HEK293 (cell line): Measurements from ENCODE around the gene ZNF79.

Source experiments
- CTCF ChIA-PET: fragments of 350-600 bp; formaldehyde crosslinking; extraction: SDS; loops from one replicate; lab custom pipeline; 2021; ENCODE audit warnings: antibody characterized with exemption; lab: Yijun Ruan, JAX
- POLR2A ChIA-PET: fragments of 300-600 bp; formaldehyde crosslinking; extraction: SDS; loops from one replicate; lab custom pipeline; 2020; ENCODE audit warnings: antibody characterized with exemption, inconsistent platforms; lab: Yijun Ruan, JAX
- H3K27ac ChIP-seq: fragments of 200-500 bp; sonication (Bioruptor generic); 2 replicates; pipeline ENCODE4 v1.5.1; 2014; ENCODE audit warnings: low read depth, low read length, control low read depth, inconsistent platforms; ENCODE audit errors: extremely low read depth
- H3K36me3 ChIP-seq, 2 experiments: fragments of 200-500 bp in 1 of 2; sonication (Bioruptor generic) in 1 of 2; 1 replicate in 1 of 2; 2 replicates in 1 of 2; pipeline ENCODE4 v1.5.1; 2014 to 2017; ENCODE audit warnings: inconsistent platforms in 2 of 2, low read length in 2 of 2; ENCODE audit not compliant: control insufficient read depth in 2 of 2, insufficient read depth in 1 of 2
- H3K4me1 ChIP-seq: fragments of 200-500 bp; sonication (Bioruptor generic); 2 replicates; pipeline ENCODE4 v1.5.1; 2014; ENCODE audit warnings: mild to moderate bottlenecking, low read length, inconsistent platforms; ENCODE audit not compliant: control insufficient read depth, insufficient read depth
- H3K4me3 ChIP-seq: 2 replicates; pipeline ENCODE4 v1.5.1; 2011; ENCODE audit warnings: low read depth, mild to moderate bottlenecking, control low read depth, low read length, moderate library complexity
- H3K9me3 ChIP-seq: fragments of 200-500 bp; sonication (Bioruptor generic); 2 replicates; pipeline ENCODE4 v1.5.1; 2014; ENCODE audit warnings: low read depth, low read length, inconsistent platforms; ENCODE audit not compliant: control insufficient read depth, insufficient read depth
- BCL11A ChIP-seq: fragments of 450-650 bp; formaldehyde crosslinking; IDR thresholded peaks from 2 replicates; pipeline ENCODE4 v1.5.1; 2016; ENCODE audit warnings: low read depth, missing biosample characterization, missing genetic modification characterization
- ELK4 ChIP-seq: IDR thresholded peaks from 2 replicates; pipeline ENCODE4 v1.6.1; 2011; ENCODE audit warnings: mild to moderate bottlenecking, low read depth, low read length, borderline replicate concordance
- GLIS2 ChIP-seq: fragments of 450-650 bp; formaldehyde crosslinking; IDR thresholded peaks from 2 replicates; pipeline ENCODE4 v1.5.1; 2016; ENCODE audit warnings: missing biosample characterization, missing genetic modification characterization
- KLF9 ChIP-seq: fragments of 450-650 bp; formaldehyde crosslinking; IDR thresholded peaks from 2 replicates; pipeline ENCODE4 v1.5.1; 2016; ENCODE audit warnings: missing biosample characterization, missing genetic modification characterization, low read depth
- SP7 ChIP-seq: fragments of 450-650 bp; formaldehyde crosslinking; IDR thresholded peaks from 2 replicates; pipeline ENCODE4 v1.5.1; 2016; ENCODE audit warnings: missing biosample characterization, missing genetic modification characterization
- ZBTB20 ChIP-seq: fragments of 450-650 bp; formaldehyde crosslinking; IDR thresholded peaks from 2 replicates; pipeline ENCODE4 v1.5.1; 2016; ENCODE audit warnings: missing biosample characterization, missing genetic modification characterization
- ZBTB26 ChIP-seq: fragments of 450-650 bp; formaldehyde crosslinking; optimal IDR thresholded peaks from 2 replicates; pipeline ENCODE3; 2016; ENCODE audit warnings: missing biosample characterization, mild to moderate bottlenecking, missing genetic modification characterization
- ZBTB8A ChIP-seq: fragments of 450-650 bp; formaldehyde crosslinking; IDR thresholded peaks from 2 replicates; pipeline ENCODE4 v1.5.1; 2016; ENCODE audit warnings: missing biosample characterization, missing genetic modification characterization
- ZFP69B ChIP-seq: fragments of 450-650 bp; formaldehyde crosslinking; IDR thresholded peaks from 2 replicates; pipeline ENCODE4 v1.5.1; 2016; ENCODE audit warnings: missing biosample characterization, missing genetic modification characterization
- ZNF112 ChIP-seq: fragments of 450-650 bp; formaldehyde crosslinking; IDR thresholded peaks from 2 replicates; pipeline ENCODE4 v1.5.0; 2017; ENCODE audit warnings: missing biosample characterization, missing genetic modification characterization
- ZNF121 ChIP-seq: fragments of 450-650 bp; formaldehyde crosslinking; IDR thresholded peaks from 2 replicates; pipeline ENCODE4 v1.5.1; 2016; ENCODE audit warnings: missing biosample characterization, missing genetic modification characterization
- ZNF23 ChIP-seq: fragments of 450-650 bp; formaldehyde crosslinking; IDR thresholded peaks from 2 replicates; pipeline ENCODE4 v1.5.1; 2016; ENCODE audit warnings: missing biosample characterization, missing genetic modification characterization, borderline replicate concordance
- ZNF239 ChIP-seq: fragments of 450-650 bp; formaldehyde crosslinking; IDR thresholded peaks from 2 replicates; pipeline ENCODE4 v1.5.1; 2016; ENCODE audit warnings: missing biosample characterization, missing genetic modification characterization
- ZNF302 ChIP-seq: fragments of 450-650 bp; formaldehyde crosslinking; IDR thresholded peaks from 2 replicates; pipeline ENCODE4 v1.5.1; 2016; ENCODE audit warnings: missing biosample characterization, missing genetic modification characterization, low read depth
- ZNF398 ChIP-seq: fragments of 450-650 bp; formaldehyde crosslinking; IDR thresholded peaks from 2 replicates; pipeline ENCODE4 v1.5.1; 2017; ENCODE audit warnings: missing biosample characterization, missing genetic modification characterization
- ZNF501 ChIP-seq: fragments of 450-650 bp; formaldehyde crosslinking; IDR thresholded peaks from 2 replicates; pipeline ENCODE4 v1.5.1; 2016; ENCODE audit warnings: missing biosample characterization, missing genetic modification characterization
- ZNF654 ChIP-seq: fragments of 450-650 bp; formaldehyde crosslinking; IDR thresholded peaks from 2 replicates; pipeline ENCODE4 v1.5.1; 2016; ENCODE audit warnings: low read depth, missing biosample characterization, missing genetic modification characterization
- ZNF777 ChIP-seq: fragments of 450-650 bp; formaldehyde crosslinking; IDR thresholded peaks from 2 replicates; pipeline ENCODE4 v1.5.1; 2017; ENCODE audit warnings: missing biosample characterization, missing genetic modification characterization, borderline replicate concordance
- ZNF843 ChIP-seq: fragments of 450-650 bp; formaldehyde crosslinking; IDR thresholded peaks from 2 replicates; pipeline ENCODE4 v1.5.1; 2016; ENCODE audit warnings: missing biosample characterization, missing genetic modification characterization
- TF ChIP-seq, protein P1 (sequence below): fragments of 450-650 bp; formaldehyde crosslinking; IDR thresholded peaks from 2 replicates; pipeline ENCODE4 v1.5.1; 2016; ENCODE audit warnings: missing biosample characterization, missing genetic modification characterization
- TF ChIP-seq, protein P2 (sequence below): fragments of 450-650 bp; formaldehyde crosslinking; IDR thresholded peaks from 2 replicates; pipeline ENCODE4 v1.5.1; 2017; ENCODE audit warnings: missing biosample characterization, missing genetic modification characterization
- TF ChIP-seq, protein P3 (sequence below): fragments of 450-650 bp; formaldehyde crosslinking; IDR thresholded peaks from 2 replicates; pipeline ENCODE4 v1.5.1; 2016; ENCODE audit warnings: missing biosample characterization, missing genetic modification characterization

The ZNF79 gene

DNA sequence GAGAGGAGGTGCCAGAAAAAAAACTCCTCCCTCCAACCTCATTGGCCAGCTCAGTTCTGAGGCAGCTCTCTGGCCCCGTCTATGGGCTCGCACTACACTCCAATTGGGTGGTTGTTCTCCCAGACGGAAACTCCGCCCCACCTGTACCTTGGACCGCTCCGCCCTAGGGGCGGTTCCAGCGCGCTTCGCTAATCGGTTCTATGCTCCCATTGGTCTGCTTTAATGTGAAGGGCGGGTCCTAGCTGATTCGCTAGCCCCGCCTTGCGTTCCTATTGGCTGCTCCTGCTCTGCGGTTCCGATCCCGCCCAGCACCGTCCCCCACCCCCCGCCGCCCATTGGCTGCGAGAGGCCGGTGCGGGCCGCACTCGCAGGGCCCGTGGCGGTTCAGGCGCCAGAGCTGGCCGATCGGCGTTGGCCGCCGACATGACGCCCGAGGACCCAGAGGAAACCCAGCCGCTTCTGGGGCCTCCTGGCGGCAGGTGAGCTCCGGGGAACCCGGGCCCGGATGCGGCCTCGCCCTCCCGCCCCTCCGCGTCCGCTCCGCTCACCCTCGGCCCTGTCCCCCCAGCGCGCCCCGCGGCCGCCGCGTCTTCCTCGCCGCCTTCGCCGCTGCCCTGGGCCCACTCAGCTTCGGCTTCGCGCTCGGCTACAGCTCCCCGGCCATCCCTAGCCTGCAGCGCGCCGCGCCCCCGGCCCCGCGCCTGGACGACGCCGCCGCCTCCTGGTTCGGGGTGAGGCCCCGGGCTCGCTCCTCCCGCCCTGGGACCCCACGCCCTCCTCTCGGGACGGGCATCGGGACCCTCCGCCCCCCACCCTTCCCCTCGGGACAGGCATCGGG, 27.2 kb upstream of the ZNF79 start, which contains the start of gene SLC2A8 (continued):
- TF ChIP-seq ZNF302 (tag by site-specific recombination) (no peak), ZFP69B (tag by site-specific recombination) (peak; percentile 72), ZNF121 (tag by site-specific recombination) (peak; percentile 75; the same call in 1 of the 2 replicates)

DNA sequence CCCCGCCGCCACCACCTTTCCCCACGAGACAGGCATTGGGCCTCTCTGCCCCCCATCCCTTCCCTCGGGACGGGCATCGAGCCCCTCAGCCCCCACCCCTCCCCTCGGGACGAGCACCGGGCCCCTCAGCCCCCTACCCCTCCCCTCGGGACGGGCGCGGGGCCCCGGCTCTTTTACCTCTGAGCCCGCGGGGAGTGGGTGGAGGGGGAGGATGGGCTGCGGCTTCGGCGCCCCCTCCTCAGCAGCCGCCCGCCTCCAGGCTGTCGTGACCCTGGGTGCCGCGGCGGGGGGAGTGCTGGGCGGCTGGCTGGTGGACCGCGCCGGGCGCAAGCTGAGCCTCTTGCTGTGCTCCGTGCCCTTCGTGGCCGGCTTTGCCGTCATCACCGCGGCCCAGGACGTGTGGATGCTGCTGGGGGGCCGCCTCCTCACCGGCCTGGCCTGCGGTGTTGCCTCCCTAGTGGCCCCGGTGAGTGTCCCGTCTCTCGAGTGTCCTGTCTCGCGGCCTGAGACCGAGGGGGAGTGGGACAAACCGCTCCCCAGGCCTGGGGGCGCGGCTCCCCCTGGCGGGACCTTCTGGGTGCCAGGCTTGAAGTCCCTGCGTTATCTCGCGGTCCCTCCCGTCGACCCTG, 26.4 kb upstream of the ZNF79 start:
- peak overlapping the region; percentile 82; the same call in 1 of the 2 replicates for H3K27ac ChIP-seq
- H3K9me3 ChIP-seq = no peaks in the 10 kb centered on the region
- 0 out of 2 replicates have a peak, but pooled peaks cover 5% of the 10 kb centered on the region for H3K4me1 ChIP-seq
- H3K4me3 ChIP-seq = peak overlapping the region; percentile 57
- POLR2A ChIA-PET = interaction anchor here (0.6 to 2.2 kb wide), 23 partner anchors 9 to 483 kb away, joined by 3 to 50 read pairs (median 7); partner anchors contain the start of genes LRSAM1, RALGPS1, RPL12 and TOR2A
- H3K36me3 ChIP-seq = peaks cover 0 to 29% of the 10 kb centered on the region in 2 experiments; a peak in 1 of 3 replicates
- CTCF ChIA-PET = interaction anchor here (0.6 to 1.8 kb wide), 14 partner anchors 9 to 337 kb away, joined by 3 to 13 read pairs (median 4); partner anchors contain the start of gene TOR2A
- TF ChIP-seq ZBTB8A (tag by site-specific recombination) (peak; percentile 85), ZNF843 (tag by site-specific recombination) (peak; percentile 25; the same call in 1 of the 2 replicates), SP7 (tag by site-specific recombination) (peak; percentile 31; the same call in 1 of the 2 replicates), ZBTB26 (tag by site-specific recombination) (peak; percentile 55), ZNF112 (tag by site-specific recombination) (no peak), ZNF654 (tag by site-specific recombination) (peak; percentile 31), BCL11A (tag by site-specific recombination) (no peak), KLF9 (tag by site-specific recombination) (0 out of 2 replicates have a peak, but pooled peaks have one; percentile 14), ZNF23 (tag by site-specific recombination) (no peak), ZBTB20 (tag by site-specific recombination) (no peak), GLIS2 (tag by site-specific recombination) (peak; percentile 88), ELK4 (no peak), ZNF398 (tag by site-specific recombination) (peak; percentile 48; the same call in 1 of the 2 replicates), ZNF239 (tag by site-specific recombination) (no peak), ZNF501 (tag by site-specific recombination) (0 out of 2 replicates have a peak, but pooled peaks have one; percentile 33), ZNF777 (tag by site-specific recombination) (0 out of 2 replicates have a peak, but pooled peaks have one; percentile 15)
- TF ChIP-seq, protein P1, sequence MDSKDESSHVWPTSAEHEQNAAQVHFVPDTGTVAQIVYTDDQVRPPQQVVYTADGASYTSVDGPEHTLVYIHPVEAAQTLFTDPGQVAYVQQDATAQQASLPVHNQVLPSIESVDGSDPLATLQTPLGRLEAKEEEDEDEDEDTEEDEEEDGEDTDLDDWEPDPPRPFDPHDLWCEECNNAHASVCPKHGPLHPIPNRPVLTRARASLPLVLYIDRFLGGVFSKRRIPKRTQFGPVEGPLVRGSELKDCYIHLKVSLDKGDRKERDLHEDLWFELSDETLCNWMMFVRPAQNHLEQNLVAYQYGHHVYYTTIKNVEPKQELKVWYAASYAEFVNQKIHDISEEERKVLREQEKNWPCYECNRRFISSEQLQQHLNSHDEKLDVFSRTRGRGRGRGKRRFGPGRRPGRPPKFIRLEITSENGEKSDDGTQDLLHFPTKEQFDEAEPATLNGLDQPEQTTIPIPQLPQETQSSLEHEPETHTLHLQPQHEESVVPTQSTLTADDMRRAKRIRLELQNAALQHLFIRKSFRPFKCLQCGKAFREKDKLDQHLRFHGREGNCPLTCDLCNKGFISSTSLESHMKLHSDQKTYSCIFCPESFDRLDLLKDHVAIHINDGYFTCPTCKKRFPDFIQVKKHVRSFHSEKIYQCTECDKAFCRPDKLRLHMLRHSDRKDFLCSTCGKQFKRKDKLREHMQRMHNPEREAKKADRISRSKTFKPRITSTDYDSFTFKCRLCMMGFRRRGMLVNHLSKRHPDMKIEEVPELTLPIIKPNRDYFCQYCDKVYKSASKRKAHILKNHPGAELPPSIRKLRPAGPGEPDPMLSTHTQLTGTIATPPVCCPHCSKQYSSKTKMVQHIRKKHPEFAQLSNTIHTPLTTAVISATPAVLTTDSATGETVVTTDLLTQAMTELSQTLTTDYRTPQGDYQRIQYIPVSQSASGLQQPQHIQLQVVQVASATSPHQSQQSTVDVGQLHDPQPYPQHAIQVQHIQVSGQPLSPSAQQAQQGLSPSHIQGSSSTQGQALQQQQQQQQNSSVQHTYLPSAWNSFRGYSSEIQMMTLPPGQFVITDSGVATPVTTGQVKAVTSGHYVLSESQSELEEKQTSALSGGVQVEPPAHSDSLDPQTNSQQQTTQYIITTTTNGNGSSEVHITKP (tag by site-specific recombination) = peak; percentile 49; the same call in 1 of the 2 replicates
- TF ChIP-seq, protein P2, sequence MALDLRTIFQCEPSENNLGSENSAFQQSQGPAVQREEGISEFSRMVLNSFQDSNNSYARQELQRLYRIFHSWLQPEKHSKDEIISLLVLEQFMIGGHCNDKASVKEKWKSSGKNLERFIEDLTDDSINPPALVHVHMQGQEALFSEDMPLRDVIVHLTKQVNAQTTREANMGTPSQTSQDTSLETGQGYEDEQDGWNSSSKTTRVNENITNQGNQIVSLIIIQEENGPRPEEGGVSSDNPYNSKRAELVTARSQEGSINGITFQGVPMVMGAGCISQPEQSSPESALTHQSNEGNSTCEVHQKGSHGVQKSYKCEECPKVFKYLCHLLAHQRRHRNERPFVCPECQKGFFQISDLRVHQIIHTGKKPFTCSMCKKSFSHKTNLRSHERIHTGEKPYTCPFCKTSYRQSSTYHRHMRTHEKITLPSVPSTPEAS = no peak
- TF ChIP-seq, protein P3, sequence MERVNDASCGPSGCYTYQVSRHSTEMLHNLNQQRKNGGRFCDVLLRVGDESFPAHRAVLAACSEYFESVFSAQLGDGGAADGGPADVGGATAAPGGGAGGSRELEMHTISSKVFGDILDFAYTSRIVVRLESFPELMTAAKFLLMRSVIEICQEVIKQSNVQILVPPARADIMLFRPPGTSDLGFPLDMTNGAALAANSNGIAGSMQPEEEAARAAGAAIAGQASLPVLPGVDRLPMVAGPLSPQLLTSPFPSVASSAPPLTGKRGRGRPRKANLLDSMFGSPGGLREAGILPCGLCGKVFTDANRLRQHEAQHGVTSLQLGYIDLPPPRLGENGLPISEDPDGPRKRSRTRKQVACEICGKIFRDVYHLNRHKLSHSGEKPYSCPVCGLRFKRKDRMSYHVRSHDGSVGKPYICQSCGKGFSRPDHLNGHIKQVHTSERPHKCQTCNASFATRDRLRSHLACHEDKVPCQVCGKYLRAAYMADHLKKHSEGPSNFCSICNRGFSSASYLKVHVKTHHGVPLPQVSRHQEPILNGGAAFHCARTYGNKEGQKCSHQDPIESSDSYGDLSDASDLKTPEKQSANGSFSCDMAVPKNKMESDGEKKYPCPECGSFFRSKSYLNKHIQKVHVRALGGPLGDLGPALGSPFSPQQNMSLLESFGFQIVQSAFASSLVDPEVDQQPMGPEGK = peak; percentile 65
